Hepatocyte (in vitro differentiated cells): ENCODE data around the gene CRYBA1. TPM values are rescaled to one million over a fixed set of nuclear protein-coding genes. Genes with fewer than 3 reads are reported as not detected.
"Not testable (repeated sequence)": the region's sequence is repeated elsewhere in the genome, so short reads cannot be mapped to it uniquely, and the experiment has no call there.

Source experiments
- DNase-seq: peaks from one replicate; pipeline ENCODE4 v3.0.0-alpha.2; 2016; ENCODE audit warnings: low spot score
- H2AFZ ChIP-seq: fragments of 200-600 bp; sonication (generic); 2 replicates; pipeline ENCODE4 v1.6.0; 2016; ENCODE audit warnings: antibody characterized with exemption, mild to moderate bottlenecking
- H3K27ac ChIP-seq: fragments of 200-600 bp; sonication (generic); 2 replicates; pipeline ENCODE4 v1.5.1; 2016; ENCODE audit warnings: mild to moderate bottlenecking
- H3K27me3 ChIP-seq: fragments of 200-600 bp; sonication (generic); 2 replicates; pipeline ENCODE4 v1.6.1; 2016
- H3K36me3 ChIP-seq: fragments of 200-600 bp; sonication (generic); replicated peaks from 2 replicates; pipeline ENCODE4 v1.5.1; 2016; ENCODE audit warnings: low read depth; ENCODE audit not compliant: insufficient read depth
- H3K4me1 ChIP-seq: fragments of 200-600 bp; sonication (generic); 2 replicates; pipeline ENCODE4 v1.5.1; 2016; ENCODE audit warnings: mild to moderate bottlenecking, moderate library complexity; ENCODE audit not compliant: insufficient read depth
- H3K4me2 ChIP-seq: fragments of 200-600 bp; sonication (generic); 2 replicates; pipeline ENCODE4 v1.6.0; 2016
- H3K4me3 ChIP-seq: fragments of 200-600 bp; sonication (generic); 2 replicates; pipeline ENCODE4 v1.5.1; 2016; ENCODE audit warnings: mild to moderate bottlenecking
- H3K79me2 ChIP-seq: fragments of 200-600 bp; sonication (generic); 2 replicates; pipeline ENCODE4 v1.6.0; 2017; ENCODE audit warnings: mild to moderate bottlenecking
- H3K9me2 ChIP-seq: fragments of 200-600 bp; sonication (generic); replicated peaks from 2 replicates; pipeline ENCODE4 v1.6.0; 2017; ENCODE audit warnings: mild to moderate bottlenecking; ENCODE audit not compliant: insufficient read depth
- H3K9me3 ChIP-seq: fragments of 200-600 bp; sonication (generic); 2 replicates; pipeline ENCODE4 v1.5.1; 2016; ENCODE audit warnings: low read depth, mild to moderate bottlenecking
- H4K20me1 ChIP-seq: fragments of 200-600 bp; sonication (generic); 2 replicates; pipeline ENCODE4 v1.6.0; 2016; ENCODE audit warnings: mild to moderate bottlenecking; ENCODE audit not compliant: insufficient read depth, poor library complexity, severe bottlenecking
- CTCF ChIP-seq: fragments of 200-600 bp; sonication (generic); IDR thresholded peaks from 2 replicates; pipeline ENCODE4 v1.5.1; 2016; ENCODE audit warnings: antibody characterized with exemption, mild to moderate bottlenecking; ENCODE audit not compliant: poor library complexity
- EZH2 ChIP-seq: fragments of 200-600 bp; sonication (generic); IDR thresholded peaks from 2 replicates; pipeline ENCODE4 v1.6.1; 2016; ENCODE audit warnings: antibody characterized with exemption, mild to moderate bottlenecking, borderline replicate concordance
- EZH2phosphoT487 ChIP-seq: fragments of 200-600 bp; sonication (generic); IDR thresholded peaks from one replicate; pipeline ENCODE4 v1.6.1; 2018; ENCODE audit warnings: antibody characterized with exemption, mild to moderate bottlenecking, low read depth, moderate library complexity; ENCODE audit not compliant: unreplicated experiment, severe bottlenecking
- WGBS: methylation state at CpG from one replicate; pipeline ENCODE4 v1.1.6; 2016; ENCODE audit warnings: low lambda C conversion rate; ENCODE audit errors: missing lambda C conversion rate; 5-methylcytosine and 5-hydroxymethylcytosine counted together
- polyA plus RNA-seq: library from polyadenylated mRNA; unstranded; fragments of >200 nt; fragmentation: Nextera tagmentation; extraction: Ambion mirVana; gene quantifications from 2 replicates; pipeline ENCODE4 v1.2.1, GENCODE V29; 2016
- total RNA-seq: library from RNA; depleted of rRNA; stranded (reverse); fragments of >200 nt; gene quantifications from 2 replicates; pipeline ENCODE4 v1.2.3, GENCODE V29; 2014

CRYBA1 gene
- total and polyA plus RNA-seq, 2 experiments from 2014 or later = not detected

DNA sequence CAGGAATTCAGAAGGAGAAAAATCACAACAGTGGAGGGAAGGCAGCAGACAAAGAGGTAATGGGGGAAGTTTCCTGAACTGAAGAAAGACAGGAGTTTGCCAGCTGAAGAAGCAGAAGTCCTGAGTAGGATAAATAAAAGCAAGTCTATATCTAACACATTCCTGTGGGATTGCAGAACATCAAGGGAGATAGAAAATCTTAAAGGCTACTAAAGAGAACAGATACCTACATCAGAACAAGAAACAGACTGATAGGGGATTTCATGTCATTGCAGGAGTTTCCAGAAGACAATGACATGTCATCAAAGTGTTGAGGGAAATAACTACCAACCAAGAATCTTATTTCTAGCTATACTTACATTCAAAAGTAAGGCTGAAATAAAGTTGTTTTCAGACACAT lies 21.3 kb upstream of the CRYBA1 start:
- TF ChIP-seq EZH2 (no peak), EZH2phosphoT487 (no peak), CTCF (no peak)
- no peak overlapping the region for H2AFZ ChIP-seq
- H3K27ac ChIP-seq = no peak overlapping the region
- H3K9me2 ChIP-seq = no peaks in the 10 kb centered on the region
- no peaks in the 10 kb centered on the region for H3K9me3 ChIP-seq
- no peak overlapping the region for H3K4me2 ChIP-seq
- no peak overlapping the region for H3K4me3 ChIP-seq
- H3K4me1 ChIP-seq = no peaks in the 10 kb centered on the region
- no peaks in the 10 kb centered on the region for H3K79me2 ChIP-seq
- no peaks in the 10 kb centered on the region for H3K27me3 ChIP-seq
- DNase-seq = no peak
- H4K20me1 ChIP-seq = no peaks in the 10 kb centered on the region
- H3K36me3 ChIP-seq = no peaks in the 10 kb centered on the region

GRCh38 chr17:29233301-29233700 lies 13.4 kb upstream of the CRYBA1 start:
- no peaks in the 10 kb centered on the region for H3K79me2 ChIP-seq
- no peak overlapping the region for H3K4me2 ChIP-seq
- H3K9me2 ChIP-seq = no peaks in the 10 kb centered on the region
- H3K27me3 ChIP-seq = no peaks in the 10 kb centered on the region
- no peak for DNase-seq
- H3K4me3 ChIP-seq = no peak overlapping the region
- WGBS = 77% methylated on average over 1 of the region's 1 CpG
- TF ChIP-seq CTCF (no peak), EZH2 (no peak), EZH2phosphoT487 (no peak)
- no peaks in the 10 kb centered on the region for H3K36me3 ChIP-seq
- H4K20me1 ChIP-seq = no peaks in the 10 kb centered on the region
- H3K27ac ChIP-seq = no peak overlapping the region
- H2AFZ ChIP-seq = no peak overlapping the region
- H3K4me1 ChIP-seq = no peaks in the 10 kb centered on the region
- H3K9me3 ChIP-seq = no peaks in the 10 kb centered on the region

DNA sequence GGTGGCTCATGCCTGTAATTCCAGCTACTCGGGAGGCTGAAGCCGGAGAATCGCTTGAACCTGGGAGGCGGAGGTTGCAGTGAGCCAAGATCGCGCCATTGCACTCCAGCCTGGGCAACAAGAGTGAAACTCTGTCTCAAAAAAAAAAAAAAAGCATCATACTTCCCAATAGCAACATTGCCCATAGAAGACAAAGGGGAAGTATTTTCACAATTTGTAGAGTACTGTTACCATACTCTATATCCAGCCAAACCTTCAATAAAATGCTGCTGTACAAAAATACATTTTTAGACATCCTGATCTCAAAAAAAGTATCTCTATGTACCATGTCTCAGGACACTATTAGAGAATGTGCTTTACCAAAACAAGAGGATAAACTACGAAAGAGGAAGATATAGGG lies 11.7 kb upstream of the CRYBA1 start:
- not testable (repeated sequence) for H3K27me3 ChIP-seq

GRCh38 chr17:29235904-29236303 lies 10.8 kb upstream of the CRYBA1 start:
- Histone ChIP-seq H2AFZ (no peak overlapping the region), H3K4me2 (no peak overlapping the region), H3K79me2 (no peaks in the 10 kb centered on the region), H3K9me3 (no peaks in the 10 kb centered on the region), H3K27me3 (no peaks in the 10 kb centered on the region), H3K4me1 (peaks cover 3% of the 10 kb centered on the region), H3K9me2 (no peaks in the 10 kb centered on the region), H3K36me3 (no peaks in the 10 kb centered on the region), H4K20me1 (no peaks in the 10 kb centered on the region), H3K27ac (no peak overlapping the region), H3K4me3 (no peak overlapping the region)
- WGBS = 97% methylated on average over 3 of the region's 3 CpGs
- no peak for DNase-seq
- TF ChIP-seq CTCF (no peak), EZH2 (no peak), EZH2phosphoT487 (no peak)

More for the DNA sequence above, 11.7 kb upstream of the CRYBA1 start:
- H3K4me2 ChIP-seq, H2AFZ ChIP-seq, H4K20me1 ChIP-seq, H3K9me3 ChIP-seq, DNase-seq, H3K27ac ChIP-seq, H3K36me3 ChIP-seq, H3K9me2 ChIP-seq, H3K4me3 ChIP-seq, H3K79me2 ChIP-seq, H3K4me1 ChIP-seq: not testable (repeated sequence)
- 91% methylated on average over 6 of the region's 7 CpGs for WGBS
